Activated CD4-positive, alpha-beta T cell treated with anti-CD3 and anti-CD28 coated beads for 36 hours (primary cell): ENCODE data around the gene NOC4L. TPM values are rescaled to one million over a fixed set of nuclear protein-coding genes. Genes with fewer than 3 reads are reported as not detected.
"Not testable (repeated sequence)": the region's sequence is repeated elsewhere in the genome, so short reads cannot be mapped to it uniquely, and the experiment has no call there.

ENCODE experiments used
- ATAC-seq: fragments of 200-7000 bp; cut with Tn5 transposase; one replicate; pipeline ENCODE4 v1.10.0; 2021; ENCODE audit warnings: mild to moderate bottlenecking, moderate library complexity
- CTCF ChIA-PET: fragments of 350-600 bp; sonication (Branson Sonifier 250); formaldehyde crosslinking; loops from one replicate; lab custom pipeline; 2021; ENCODE audit warnings: antibody characterized with exemption; lab: Charles Lee
- POLR2A ChIA-PET: fragments of 350-600 bp; sonication (Branson Sonifier 250); formaldehyde crosslinking; loops from one replicate; lab custom pipeline; 2021; ENCODE audit warnings: antibody characterized with exemption, inconsistent platforms; lab: Charles Lee
- DNase-seq: peaks from one replicate; pipeline ENCODE4 v3.0.0-alpha.2; 2020
- H3K27ac Mint-ChIP-seq: one replicate; pipeline ENCODE4 v1.8.0; 2021; ENCODE audit warnings: mixed read lengths
- H3K27me3 Mint-ChIP-seq: one replicate; pipeline ENCODE4 v1.8.0; 2021; ENCODE audit warnings: mixed read lengths
- H3K36me3 Mint-ChIP-seq: one replicate; pipeline ENCODE4 v1.8.0; 2021; ENCODE audit warnings: low read depth, mixed read lengths
- H3K4me1 Mint-ChIP-seq: one replicate; pipeline ENCODE4 v1.8.0; 2021; ENCODE audit warnings: mixed read lengths
- H3K4me3 Mint-ChIP-seq: one replicate; pipeline ENCODE4 v1.8.0; 2021; ENCODE audit warnings: mild to moderate bottlenecking, moderate library complexity, mixed read lengths
- H3K9me3 Mint-ChIP-seq: one replicate; pipeline ENCODE4 v1.8.0; 2021; ENCODE audit warnings: low read depth, mixed read lengths
- intact Hi-C, 2 experiments: fragments of 100-400 bp; cut with DNase I in 1 of 2; cut with micrococcal nuclease in 1 of 2; formaldehyde crosslinking; loops; one replicate each; pipeline versions ENCODE4 v1.14.2 to v1.15.1; 2022 to 2024; cut with DNase I, micrococcal nuclease
- total RNA-seq, 2 experiments: library from RNA; stranded (reverse); gene quantifications; one replicate each; pipeline ENCODE4 v1.2.3, GENCODE V29; 2021

NOC4L gene
- total RNA-seq, 2 experiments from 2014 or later: 30.5 to 35.7 TPM

- Mint-ChIP-seq H3K36me3 (peaks cover 26% of the 10 kb centered on the region), H3K9me3 (no peaks in the 10 kb centered on the region), H3K4me1 (peaks cover 32% of the 10 kb centered on the region), H3K27ac (no peak overlapping the region), H3K4me3 (peak overlapping the region; percentile 81), H3K27me3 (no peaks in the 10 kb centered on the region)
- ChIA-PET POLR2A (interaction anchor here (0.6 kb wide), 1 partner anchor 732 kb away, joined by 5 read pairs; no protein-coding TSS in a partner anchor), CTCF (no interaction called here)
- ATAC-seq (no peak), DNase-seq (no peak)
- intact Hi-C loops: loop anchor here in 1 of 2 experiments (10.0 kb wide), 1 partner anchor 569 kb away; the partner anchor contains the start of gene PGAM5
These were observed 1.8 kb downstream of the NOC4L start for GRCh38 chr12:132146098-132146497.

GRCh38 chr12:132146772-132147422 lies 2.6 kb downstream of the NOC4L start:
- no peak overlapping the region for H3K27ac Mint-ChIP-seq
- no peak for ATAC-seq
- peaks cover 32% of the 10 kb centered on the region for H3K4me1 Mint-ChIP-seq
- no peaks in the 10 kb centered on the region for H3K9me3 Mint-ChIP-seq
- H3K27me3 Mint-ChIP-seq: no peaks in the 10 kb centered on the region
- intact Hi-C loops: loop anchor here in 1 of 2 experiments (10.0 kb wide), 1 partner anchor 568 kb away; the partner anchor contains the start of gene PGAM5
- CTCF ChIA-PET: no interaction called here
- no peak for DNase-seq
- POLR2A ChIA-PET: no interaction called here
- no peak overlapping the region for H3K4me3 Mint-ChIP-seq
- peaks cover 23% of the 10 kb centered on the region for H3K36me3 Mint-ChIP-seq

GRCh38 chr12:132147423-132148367 lies 3.4 kb downstream of the NOC4L start:
- Mint-ChIP-seq H3K4me1 (peaks cover 26% of the 10 kb centered on the region), H3K4me3 (no peak overlapping the region), H3K27me3 (no peaks in the 10 kb centered on the region), H3K9me3 (no peaks in the 10 kb centered on the region), H3K36me3 (peaks cover 19% of the 10 kb centered on the region), H3K27ac (no peak overlapping the region)
- ChIA-PET POLR2A (no interaction called here), CTCF (no interaction called here)
- DNase-seq (no peak), ATAC-seq (no peak)
- intact Hi-C loops: loop anchor here in 1 of 2 experiments (10.0 kb wide), 1 partner anchor 567 kb away; the partner anchor contains the start of gene PGAM5

- H3K4me3 Mint-ChIP-seq: no peak overlapping the region
- ATAC-seq: no peak
- no peak overlapping the region for H3K27ac Mint-ChIP-seq
- H3K27me3 Mint-ChIP-seq: no peaks in the 10 kb centered on the region
- CTCF ChIA-PET: no interaction called here
- H3K9me3 Mint-ChIP-seq: no peaks in the 10 kb centered on the region
- no peak for DNase-seq
- intact Hi-C loops: loop anchor here in 1 of 2 experiments (10.0 kb wide), 1 partner anchor 566 kb away; the partner anchor contains the start of gene PGAM5
- H3K36me3 Mint-ChIP-seq: peaks cover 16% of the 10 kb centered on the region
- H3K4me1 Mint-ChIP-seq: peaks cover 20% of the 10 kb centered on the region
- POLR2A ChIA-PET: no interaction called here
These were observed 4.2 kb downstream of the NOC4L start for GRCh38 chr12:132148368-132149045.

GRCh38 chr12:132149526-132149925 lies 5.3 kb downstream of the NOC4L start:
- DNase-seq, ATAC-seq, POLR2A ChIA-PET, H3K9me3 Mint-ChIP-seq, H3K27me3 Mint-ChIP-seq, H3K4me3 Mint-ChIP-seq, CTCF ChIA-PET, H3K27ac Mint-ChIP-seq: not testable (repeated sequence)
- Mint-ChIP-seq H3K36me3 (peaks cover 13% of the 10 kb centered on the region), H3K4me1 (peaks cover 18% of the 10 kb centered on the region)
- intact Hi-C loops: loop anchor here in 1 of 2 experiments (10.0 kb wide), 1 partner anchor 565 kb away; the partner anchor contains the start of gene PGAM5

- Mint-ChIP-seq H3K27me3 (no peaks in the 10 kb centered on the region), H3K4me1 (peaks cover 7% of the 10 kb centered on the region), H3K4me3 (no peak overlapping the region), H3K36me3 (peaks cover 9% of the 10 kb centered on the region), H3K9me3 (no peaks in the 10 kb centered on the region), H3K27ac (no peak overlapping the region)
- POLR2A ChIA-PET: no interaction called here
- DNase-seq: peak; percentile 3
- CTCF ChIA-PET: no interaction called here
- no peak for ATAC-seq
- intact Hi-C loops: loop anchor here (5.0 kb wide), 2 partner anchors 177 to 262 kb away; partner anchors contain the start of gene GALNT9 (in 1 of the 2)
These were observed 6.5 kb downstream of the NOC4L start for GRCh38 chr12:132150780-132151144.

GRCh38 chr12:132151145-132151765 lies 7.0 kb downstream of the NOC4L start:
- Mint-ChIP-seq H3K36me3 (peaks cover 5% of the 10 kb centered on the region), H3K27me3 (no peaks in the 10 kb centered on the region), H3K4me1 (peaks cover 2% of the 10 kb centered on the region), H3K4me3 (no peak overlapping the region), H3K27ac (no peak overlapping the region), H3K9me3 (no peaks in the 10 kb centered on the region)
- ChIA-PET POLR2A (no interaction called here), CTCF (interaction anchor here (1.5 kb wide), 1 partner anchor 68 kb away, joined by 3 read pairs; no protein-coding TSS in a partner anchor)
- no peak for ATAC-seq
- intact Hi-C loops: loop anchor here (5.0 kb wide), 2 partner anchors 176 to 261 kb away; partner anchors contain the start of gene GALNT9 (in 1 of the 2)
- peak; percentile 5 for DNase-seq

GRCh38 chr12:132151766-132152410 lies 7.6 kb downstream of the NOC4L start:
- ChIA-PET POLR2A (no interaction called here), CTCF (interaction anchor here (1.5 kb wide), 1 partner anchor 67 kb away, joined by 3 read pairs; no protein-coding TSS in a partner anchor)
- Mint-ChIP-seq H3K4me1 (no peaks in the 10 kb centered on the region), H3K36me3 (peaks cover 2% of the 10 kb centered on the region), H3K27me3 (no peaks in the 10 kb centered on the region), H3K9me3 (no peaks in the 10 kb centered on the region), H3K4me3 (no peak overlapping the region), H3K27ac (no peak overlapping the region)
- peak; percentile 3 for DNase-seq
- intact Hi-C loops: loop anchor here (5.0 kb wide), 2 partner anchors 175 to 260 kb away; partner anchors contain the start of gene GALNT9 (in 1 of the 2)
- ATAC-seq: no peak

GRCh38 chr12:132152411-132152821 lies 8.2 kb downstream of the NOC4L start:
- no peak overlapping the region for H3K27ac Mint-ChIP-seq

GRCh38 chr12:132152953-132153352 lies 8.7 kb downstream of the NOC4L start:
- DNase-seq: peak; percentile 4

More at GRCh38 chr12:132152411-132152821, 8.2 kb downstream of the NOC4L start:
- H3K4me3 Mint-ChIP-seq: no peak overlapping the region
- H3K27me3 Mint-ChIP-seq: no peaks in the 10 kb centered on the region
- intact Hi-C loops: loop anchor here (5.0 kb wide), 2 partner anchors 175 to 260 kb away; partner anchors contain the start of gene GALNT9 (in 1 of the 2)
- peaks cover 2% of the 10 kb centered on the region for H3K36me3 Mint-ChIP-seq
- CTCF ChIA-PET: interaction anchor here (1.5 kb wide), 1 partner anchor 67 kb away, joined by 3 read pairs; no protein-coding TSS in a partner anchor
- H3K4me1 Mint-ChIP-seq: no peaks in the 10 kb centered on the region
- ATAC-seq (no peak), DNase-seq (peak; percentile 4)
- POLR2A ChIA-PET: no interaction called here
- H3K9me3 Mint-ChIP-seq: no peaks in the 10 kb centered on the region

More at GRCh38 chr12:132152953-132153352, 8.7 kb downstream of the NOC4L start:
- H3K4me3 Mint-ChIP-seq: no peak overlapping the region
- peaks cover 2% of the 10 kb centered on the region for H3K36me3 Mint-ChIP-seq
- intact Hi-C loops: loop anchor here (5.0 kb wide), 2 partner anchors 174 to 259 kb away; partner anchors contain the start of gene GALNT9 (in 1 of the 2)
- no peaks in the 10 kb centered on the region for H3K9me3 Mint-ChIP-seq
- no peaks in the 10 kb centered on the region for H3K4me1 Mint-ChIP-seq
- H3K27ac Mint-ChIP-seq: no peak overlapping the region
- CTCF ChIA-PET: interaction anchor here (1.4 to 1.5 kb wide), 5 partner anchors 26 to 175 kb away, joined by 3 to 9 read pairs (median 4); no protein-coding TSS in a partner anchor
- POLR2A ChIA-PET: no interaction called here
- H3K27me3 Mint-ChIP-seq: no peaks in the 10 kb centered on the region
- ATAC-seq: no peak
